Measurements from ENCODE around the gene TPST1.
"Not testable (repeated sequence)": the region's sequence is repeated elsewhere in the genome, so short reads cannot be mapped to it uniquely, and the experiment has no call there.

The TPST1 gene

DNA sequence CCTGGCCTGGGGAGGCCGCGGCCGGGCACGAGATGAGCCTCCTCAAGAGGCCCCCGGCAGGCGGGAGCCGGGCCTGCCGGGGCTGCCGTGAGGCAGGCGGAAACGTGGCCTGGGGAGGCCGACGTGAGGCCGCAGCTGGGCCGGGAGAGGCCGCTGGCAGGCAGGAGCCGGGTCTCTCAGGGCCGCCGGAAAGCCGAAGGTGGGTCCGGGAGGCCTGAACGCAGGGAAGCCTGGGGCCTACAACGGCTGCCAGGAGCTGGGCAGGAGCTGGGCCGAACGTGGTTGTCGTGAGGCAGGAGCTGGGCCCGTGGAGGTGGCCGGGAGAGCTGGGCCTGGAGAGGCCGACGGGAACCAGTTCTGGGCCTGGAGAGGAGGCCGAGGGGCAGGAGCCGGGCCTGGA is 171.9 kb downstream of the TPST1 start:
- no peak overlapping the region for H3K4me3 ChIP-seq (ENCODE audit: low read length)
- TF ChIP-seq, protein P1, sequence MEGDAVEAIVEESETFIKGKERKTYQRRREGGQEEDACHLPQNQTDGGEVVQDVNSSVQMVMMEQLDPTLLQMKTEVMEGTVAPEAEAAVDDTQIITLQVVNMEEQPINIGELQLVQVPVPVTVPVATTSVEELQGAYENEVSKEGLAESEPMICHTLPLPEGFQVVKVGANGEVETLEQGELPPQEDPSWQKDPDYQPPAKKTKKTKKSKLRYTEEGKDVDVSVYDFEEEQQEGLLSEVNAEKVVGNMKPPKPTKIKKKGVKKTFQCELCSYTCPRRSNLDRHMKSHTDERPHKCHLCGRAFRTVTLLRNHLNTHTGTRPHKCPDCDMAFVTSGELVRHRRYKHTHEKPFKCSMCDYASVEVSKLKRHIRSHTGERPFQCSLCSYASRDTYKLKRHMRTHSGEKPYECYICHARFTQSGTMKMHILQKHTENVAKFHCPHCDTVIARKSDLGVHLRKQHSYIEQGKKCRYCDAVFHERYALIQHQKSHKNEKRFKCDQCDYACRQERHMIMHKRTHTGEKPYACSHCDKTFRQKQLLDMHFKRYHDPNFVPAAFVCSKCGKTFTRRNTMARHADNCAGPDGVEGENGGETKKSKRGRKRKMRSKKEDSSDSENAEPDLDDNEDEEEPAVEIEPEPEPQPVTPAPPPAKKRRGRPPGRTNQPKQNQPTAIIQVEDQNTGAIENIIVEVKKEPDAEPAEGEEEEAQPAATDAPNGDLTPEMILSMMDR (conservative IDR thresholded peaks at IDR 0.05; ENCODE audit: low read depth, low read length) = no peak
- no peak for DNase-seq (ENCODE audit: low read depth)

DNA sequence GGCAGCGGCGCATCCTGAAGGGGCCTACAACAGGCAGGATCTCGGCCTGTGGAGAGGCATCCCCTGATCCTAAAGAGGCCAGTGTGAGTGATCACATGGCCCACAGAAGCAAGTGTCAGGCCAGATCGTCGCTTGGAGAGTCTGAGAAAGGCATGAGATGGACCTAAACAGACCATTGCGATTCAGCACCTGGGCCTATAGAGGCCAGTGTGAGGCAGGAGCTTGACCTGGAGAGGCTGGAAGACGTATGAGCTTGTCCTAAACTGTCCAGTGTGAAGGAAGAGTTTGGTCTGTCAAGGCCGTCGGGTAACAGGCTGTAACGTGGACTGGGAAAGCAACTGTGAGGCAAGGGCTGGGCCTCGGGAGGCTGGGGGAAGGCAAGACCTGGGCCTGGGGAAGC is 172.6 kb downstream of the TPST1 start:
- TF ChIP-seq, protein P1 (conservative IDR thresholded peaks at IDR 0.05; ENCODE audit: low read depth, low read length) = no peak
- DNase-seq (ENCODE audit: low read depth) = no peak
- no peak overlapping the region for H3K4me3 ChIP-seq (ENCODE audit: low read length)

DNA sequence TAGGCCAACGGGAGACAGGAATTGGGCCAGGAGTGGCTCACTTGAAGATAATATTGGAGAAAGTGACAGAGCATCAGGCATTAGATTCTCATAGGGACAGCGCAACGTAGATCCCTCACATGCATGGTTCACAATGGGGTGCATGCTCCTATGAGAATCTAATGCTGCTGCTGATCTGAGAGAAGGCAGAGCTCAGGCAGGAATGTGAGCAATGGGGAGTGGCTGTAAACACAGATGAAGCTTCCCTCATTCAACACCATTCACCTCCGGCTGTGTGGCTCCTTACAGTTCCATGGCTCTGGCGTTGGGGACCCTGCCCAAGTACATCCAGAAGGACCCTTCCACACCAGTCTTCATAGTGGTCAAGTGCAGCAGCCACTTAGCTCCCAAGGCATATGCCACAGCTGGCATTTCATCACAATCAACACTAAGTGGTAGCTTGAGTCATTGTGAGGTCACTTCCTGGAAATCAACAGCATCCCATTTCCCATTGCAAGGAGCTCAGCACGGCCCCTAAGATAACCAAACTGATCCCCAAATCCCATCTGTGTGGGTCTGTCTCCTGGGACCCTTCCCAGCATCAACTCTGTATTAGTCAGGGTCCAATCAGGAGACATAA is 174.5 kb downstream of the TPST1 start:
- TF ChIP-seq, protein P1 (conservative IDR thresholded peaks at IDR 0.05; ENCODE audit: low read depth, low read length) = no peak
- no peak for DNase-seq (ENCODE audit: low read depth)

DNA sequence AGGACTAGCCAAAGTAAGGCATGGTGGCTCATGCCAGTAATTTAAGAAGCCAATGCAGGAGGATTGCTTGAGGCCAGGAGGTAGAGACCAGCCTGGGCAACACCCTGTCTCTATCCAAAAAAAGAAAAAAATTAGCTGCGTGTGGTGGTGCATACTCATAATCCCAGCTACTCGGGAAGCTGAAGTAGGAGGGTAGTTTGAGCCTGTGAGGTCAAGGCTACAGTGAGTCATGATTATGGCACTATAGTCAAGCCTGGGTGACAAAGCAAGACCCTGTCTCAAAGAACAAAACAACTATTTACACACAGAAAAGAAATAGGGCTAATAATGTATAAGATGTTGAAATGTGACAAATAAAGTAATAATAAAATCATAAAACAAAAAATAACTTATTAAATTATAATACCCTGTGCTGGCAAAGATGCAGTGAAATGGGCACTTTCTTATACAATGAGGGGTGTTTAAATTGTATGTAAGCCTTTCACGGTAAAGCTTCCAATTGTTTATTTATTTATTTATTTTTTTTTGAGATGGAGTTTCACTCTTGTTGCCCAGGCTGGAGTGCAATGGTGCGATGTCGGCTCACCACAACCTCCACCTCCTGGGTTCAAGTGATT is 175.2 kb downstream of the TPST1 start:
- TF ChIP-seq, protein P1 (conservative IDR thresholded peaks at IDR 0.05; ENCODE audit: low read depth, low read length) = no peak
- no peak overlapping the region for H3K4me3 ChIP-seq (ENCODE audit: low read length)
- DNase-seq (ENCODE audit: low read depth) = no peak

More for the DNA sequence above, 174.5 kb downstream of the TPST1 start:
- H3K4me3 ChIP-seq (ENCODE audit: low read length) = no peak overlapping the region

DNA sequence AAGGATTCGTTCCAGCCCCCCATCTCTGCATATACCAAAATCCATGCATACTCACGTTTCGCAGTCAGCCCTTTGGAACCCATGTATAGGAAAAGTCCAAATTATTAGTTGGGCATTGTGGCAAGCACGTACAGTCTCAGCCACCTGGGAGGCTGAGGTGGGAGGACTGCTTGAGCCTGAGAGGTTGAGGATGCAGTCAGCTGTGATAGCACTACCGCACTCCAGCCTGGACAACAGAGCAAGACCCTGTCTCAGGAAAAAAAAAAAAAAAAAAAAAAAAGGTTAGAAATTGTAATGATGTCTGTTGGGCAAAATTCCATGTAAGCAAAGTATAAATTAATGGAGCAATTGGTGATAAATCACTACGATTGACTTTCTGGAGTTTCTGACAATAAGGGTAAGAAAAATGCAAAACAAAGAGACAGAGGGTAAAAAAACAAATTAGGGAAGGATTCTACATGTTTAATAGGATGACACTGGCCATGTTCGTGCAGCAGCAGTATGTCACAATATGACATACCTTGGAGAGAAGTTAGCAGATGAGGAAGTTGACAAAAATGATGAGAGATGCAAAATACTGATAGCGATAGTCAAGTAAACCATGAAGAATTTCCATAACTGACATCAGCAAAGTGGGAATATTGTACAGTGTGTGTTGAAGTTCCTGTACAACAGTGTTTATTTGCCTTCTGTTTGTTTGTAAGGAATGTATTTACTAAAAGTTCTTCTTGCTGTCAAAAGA is 177.2 kb downstream of the TPST1 start:
- not testable (repeated sequence) for H3K4me3 ChIP-seq (ENCODE audit: low read length); DNase-seq (ENCODE audit: low read depth)

DNA sequence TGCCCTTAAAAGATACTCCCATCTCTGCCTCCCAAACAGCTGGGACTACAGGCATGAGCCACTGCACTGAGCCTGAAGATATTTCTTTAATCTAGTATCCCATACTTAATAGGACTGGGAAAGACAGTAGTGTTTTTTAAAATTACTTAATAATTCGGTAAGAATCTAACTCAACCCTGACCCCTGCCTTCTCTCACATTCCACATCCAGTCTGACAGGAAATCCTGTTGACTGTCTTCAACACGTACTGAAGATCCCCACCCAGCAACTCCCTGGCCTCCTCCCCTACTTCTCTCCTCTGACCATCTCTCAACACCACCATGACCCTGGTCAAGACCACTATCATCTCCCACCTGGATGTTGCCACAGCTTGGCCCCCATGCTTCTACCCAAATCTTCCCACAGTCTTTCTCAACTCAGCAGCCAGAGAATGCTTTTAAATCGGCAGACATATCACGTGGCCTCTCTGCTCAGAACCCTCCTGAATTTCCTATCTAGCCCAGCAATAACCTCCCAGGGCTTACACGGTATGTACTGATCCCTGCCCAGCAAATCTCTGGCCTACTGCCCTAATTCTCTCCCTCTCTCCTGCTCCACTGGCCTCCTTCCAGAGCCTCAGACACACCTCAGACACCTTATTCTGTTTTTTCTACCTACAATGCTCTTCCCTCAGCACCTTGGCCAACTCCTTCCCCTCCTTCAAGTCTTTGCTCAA is 180.2 kb downstream of the TPST1 start:
- not testable (repeated sequence) for DNase-seq (ENCODE audit: low read depth); H3K4me3 ChIP-seq (ENCODE audit: low read length)

DNA sequence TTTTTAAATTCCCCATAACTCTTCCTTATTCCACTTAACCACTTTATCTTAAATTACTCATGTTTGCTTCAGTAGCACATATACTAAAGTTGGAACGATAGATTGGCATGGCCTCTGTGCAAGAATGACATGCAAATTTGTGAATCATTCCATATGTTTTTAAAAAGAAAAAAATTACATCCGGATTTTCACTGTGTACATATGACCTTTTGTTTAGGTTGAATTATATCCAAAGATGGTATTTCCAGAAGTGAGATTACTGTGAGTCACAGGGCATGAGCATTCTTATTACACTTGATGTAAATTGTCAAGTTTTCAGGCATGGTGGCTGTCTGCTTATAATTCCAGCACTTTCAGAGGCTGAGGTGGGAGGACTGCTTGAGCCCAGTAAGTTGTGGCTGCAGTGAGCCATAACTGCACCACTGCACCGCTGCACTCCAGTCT is 190.0 kb downstream of the TPST1 start:
- H3K4me3 ChIP-seq (ENCODE audit: low read length) = not testable (repeated sequence)
- peak; percentile 54 for DNase-seq (ENCODE audit: low read depth)

DNA sequence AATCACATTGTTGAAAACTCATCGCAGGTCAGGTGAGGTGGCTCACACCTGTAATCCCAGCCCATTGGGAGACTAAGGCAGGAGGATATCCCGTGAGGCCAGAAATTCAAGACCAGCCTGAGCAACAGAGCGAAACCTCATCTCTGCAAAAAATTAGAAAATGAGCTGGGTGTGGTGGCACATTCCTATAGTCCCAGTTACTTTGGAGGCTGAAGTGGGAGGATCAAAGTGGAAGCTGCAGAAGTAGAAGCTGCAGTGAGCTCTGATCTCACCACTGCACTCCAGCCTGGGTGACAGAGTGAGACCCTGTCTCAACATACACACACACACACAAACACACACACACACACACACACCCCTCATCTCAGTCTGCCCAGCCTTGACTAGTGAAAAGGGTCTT is 190.9 kb downstream of the TPST1 start:
- H3K4me3 ChIP-seq (ENCODE audit: low read length); DNase-seq (ENCODE audit: low read depth): not testable (repeated sequence)

DNA sequence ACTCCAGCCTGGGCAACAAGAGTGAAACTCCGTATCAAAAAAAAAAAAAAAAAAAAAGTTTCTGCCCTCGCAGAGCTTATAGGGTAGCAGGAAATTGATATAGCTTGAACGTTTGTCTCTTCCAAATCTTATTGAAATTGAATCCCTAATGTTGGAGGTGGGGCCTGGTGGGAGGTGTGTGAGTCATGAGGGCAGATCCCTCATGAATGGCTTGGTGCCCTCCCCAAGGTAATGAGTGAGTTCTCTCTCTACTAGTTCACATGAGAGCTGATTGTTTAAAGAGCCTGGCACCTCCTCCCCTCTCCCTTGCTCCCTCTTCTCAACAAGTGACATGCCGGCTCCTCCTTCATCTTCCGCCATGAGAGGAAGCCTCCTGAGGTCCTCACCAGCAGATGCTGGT is 193.7 kb downstream of the TPST1 start:
- not testable (repeated sequence) for DNase-seq (ENCODE audit: low read depth); H3K4me3 ChIP-seq (ENCODE audit: low read length)
